HG02798 (cell line): Measurements from ENCODE around the gene ELF2.
"Not testable (repeated sequence)": the region's sequence is repeated elsewhere in the genome, so short reads cannot be mapped to it uniquely, and the experiment has no call there.

Experiments used
- ATAC-seq: cut with Tn5 transposase; IDR thresholded peaks from one replicate; pipeline ENCODE4 v1.9.1; 2021; ENCODE audit warnings: mild to moderate bottlenecking; ENCODE audit not compliant: unreplicated experiment, poor library complexity

Gene ELF2

GRCh38 chr4:139177049-139177868 is at the start of gene ELF2:
Gene ELF2, minus strand, starts transcription at chr4:139177218. Its CDS starts 39,517 bp downstream, at chr4:139137701.
- ATAC-seq = peak; percentile 38

GRCh38 chr4:139223682-139224317 is 46.8 kb upstream of the ELF2 start:
- no peak for ATAC-seq

GRCh38 chr4:139222215-139222614 is 45.2 kb upstream of the ELF2 start:
- ATAC-seq = no peak

- ATAC-seq = no peak
Measured at GRCh38 chr4:139221687-139222086, 44.7 kb upstream of the ELF2 start.

- ATAC-seq = no peak
Measured at GRCh38 chr4:139219450-139220055, 42.5 kb upstream of the ELF2 start.

GRCh38 chr4:139214039-139214534 is 37.1 kb upstream of the ELF2 start:
- ATAC-seq = peak; percentile 99

GRCh38 chr4:139213633-139214032 is 36.6 kb upstream of the ELF2 start:
- not testable (repeated sequence) for ATAC-seq

- ATAC-seq = no peak
Measured at GRCh38 chr4:139212900-139213299, 35.9 kb upstream of the ELF2 start.

- ATAC-seq = no peak
Measured at GRCh38 chr4:139210486-139210885, 33.5 kb upstream of the ELF2 start.

GRCh38 chr4:139209470-139210063 is 32.5 kb upstream of the ELF2 start:
- no peak for ATAC-seq

GRCh38 chr4:139208404-139208945 is 31.5 kb upstream of the ELF2 start:
- ATAC-seq = no peak

- no peak for ATAC-seq
Measured at GRCh38 chr4:139207873-139208403, 30.9 kb upstream of the ELF2 start.

- no peak for ATAC-seq
Measured at GRCh38 chr4:139207247-139207646, 30.2 kb upstream of the ELF2 start.

GRCh38 chr4:139202991-139203390 is 26.0 kb upstream of the ELF2 start:
- no peak for ATAC-seq

GRCh38 chr4:139200506-139200905 is 23.5 kb upstream of the ELF2 start:
- no peak for ATAC-seq

GRCh38 chr4:139200102-139200501 is 23.1 kb upstream of the ELF2 start:
- ATAC-seq = no peak

- not testable (repeated sequence) for ATAC-seq
Measured at GRCh38 chr4:139197214-139197613, 20.2 kb upstream of the ELF2 start.

- no peak for ATAC-seq
Measured at GRCh38 chr4:139196462-139196861, 19.4 kb upstream of the ELF2 start.

GRCh38 chr4:139191373-139191772 is 14.4 kb upstream of the ELF2 start:
- ATAC-seq = no peak

- no peak for ATAC-seq
Measured at GRCh38 chr4:139189972-139190371, 13.0 kb upstream of the ELF2 start.
